Left ventricle myocardium inferior (tissue), 1 donor: ENCODE data around the gene BRPF1. TPM values are rescaled to one million over a fixed set of nuclear protein-coding genes. Genes with fewer than 3 reads are reported as not detected.

Experiments used
- DNase-seq: peaks from one replicate; pipeline ENCODE4 v3.0.0-alpha.2; 2020
- H3K27ac ChIP-seq: fragments of 200-600 bp; replicated peaks from 2 replicates; pipeline ENCODE4 v1.8.0; 2021
- H3K27me3 ChIP-seq: fragments of 200-600 bp; 2 replicates; pipeline ENCODE4 v1.8.0; 2021; ENCODE audit warnings: low read depth
- H3K36me3 ChIP-seq: fragments of 200-600 bp; 2 replicates; pipeline ENCODE4 v1.8.0; 2021
- H3K4me1 ChIP-seq: fragments of 200-600 bp; 2 replicates; pipeline ENCODE4 v1.8.0; 2021
- H3K4me3 ChIP-seq: fragments of 200-600 bp; 2 replicates; pipeline ENCODE4 v1.8.0; 2021; ENCODE audit warnings: mild to moderate bottlenecking, moderate library complexity
- H3K9me3 ChIP-seq: fragments of 200-600 bp; replicated peaks from 2 replicates; pipeline ENCODE4 v1.8.0; 2021
- intact Hi-C: fragments of 100-400 bp; cut with micrococcal nuclease; formaldehyde crosslinking; loops from one replicate; pipeline ENCODE4 v1.11.0; 2022
- total RNA-seq: library from RNA; stranded (reverse); fragmentation: NEBNext Ultra II Directional; extraction: Animal tissue kit (Norgen Biotek cat#: 25700); gene quantifications from one replicate; pipeline ENCODE4 v1.2.1, GENCODE V29; 2021
- TF ChIP-seq, protein P1 (sequence below): fragments of 200-600 bp; IDR thresholded peaks from 2 replicates; pipeline ENCODE4 v1.8.0; 2021; ENCODE audit warnings: antibody characterized with exemption, mild to moderate bottlenecking, borderline replicate concordance
- donor health status: DM: no; HTN: yes; CAD: no; lungs with severe emphysema.

BRPF1 gene
- total RNA-seq, 1 donor from 2014 or later, result 9.4 TPM

- Histone ChIP-seq H3K4me3 (no peak overlapping the region), H3K27me3 (no peaks in the 10 kb centered on the region), H3K27ac (no peak overlapping the region), H3K4me1 (peaks cover 46% of the 10 kb centered on the region), H3K36me3 (peaks cover 43% of the 10 kb centered on the region), H3K9me3 (no peaks in the 10 kb centered on the region)
- intact Hi-C loops, result no loop called here
- TF ChIP-seq, protein P1, sequence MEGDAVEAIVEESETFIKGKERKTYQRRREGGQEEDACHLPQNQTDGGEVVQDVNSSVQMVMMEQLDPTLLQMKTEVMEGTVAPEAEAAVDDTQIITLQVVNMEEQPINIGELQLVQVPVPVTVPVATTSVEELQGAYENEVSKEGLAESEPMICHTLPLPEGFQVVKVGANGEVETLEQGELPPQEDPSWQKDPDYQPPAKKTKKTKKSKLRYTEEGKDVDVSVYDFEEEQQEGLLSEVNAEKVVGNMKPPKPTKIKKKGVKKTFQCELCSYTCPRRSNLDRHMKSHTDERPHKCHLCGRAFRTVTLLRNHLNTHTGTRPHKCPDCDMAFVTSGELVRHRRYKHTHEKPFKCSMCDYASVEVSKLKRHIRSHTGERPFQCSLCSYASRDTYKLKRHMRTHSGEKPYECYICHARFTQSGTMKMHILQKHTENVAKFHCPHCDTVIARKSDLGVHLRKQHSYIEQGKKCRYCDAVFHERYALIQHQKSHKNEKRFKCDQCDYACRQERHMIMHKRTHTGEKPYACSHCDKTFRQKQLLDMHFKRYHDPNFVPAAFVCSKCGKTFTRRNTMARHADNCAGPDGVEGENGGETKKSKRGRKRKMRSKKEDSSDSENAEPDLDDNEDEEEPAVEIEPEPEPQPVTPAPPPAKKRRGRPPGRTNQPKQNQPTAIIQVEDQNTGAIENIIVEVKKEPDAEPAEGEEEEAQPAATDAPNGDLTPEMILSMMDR, result no peak
- DNase-seq, result no peak
Observed at GRCh38 chr3:9765865-9766264, 34.3 kb downstream of the BRPF1 start.

GRCh38 chr3:9767418-9767817 lies 35.9 kb downstream of the BRPF1 start:
- no peak overlapping the region for H3K4me3 ChIP-seq
- H3K4me1 ChIP-seq, result peaks cover 47% of the 10 kb centered on the region
- intact Hi-C loops, result no loop called here
- no peaks in the 10 kb centered on the region for H3K27me3 ChIP-seq
- H3K27ac ChIP-seq, result peak overlapping the region; percentile 80
- H3K36me3 ChIP-seq, result peaks cover 29% of the 10 kb centered on the region
- TF ChIP-seq, protein P1, result no peak
- H3K9me3 ChIP-seq, result no peaks in the 10 kb centered on the region
- DNase-seq, result peak; percentile 44

- Histone ChIP-seq H3K9me3 (no peaks in the 10 kb centered on the region), H3K27me3 (no peaks in the 10 kb centered on the region), H3K27ac (peak overlapping the region; percentile 80), H3K4me3 (peak overlapping the region; percentile 82), H3K36me3 (peaks cover 22% of the 10 kb centered on the region), H3K4me1 (peaks cover 47% of the 10 kb centered on the region)
- intact Hi-C loops, result no loop called here
- TF ChIP-seq, protein P1, result no peak
- no peak for DNase-seq
Observed at GRCh38 chr3:9768141-9768775, 36.7 kb downstream of the BRPF1 start.

DNA sequence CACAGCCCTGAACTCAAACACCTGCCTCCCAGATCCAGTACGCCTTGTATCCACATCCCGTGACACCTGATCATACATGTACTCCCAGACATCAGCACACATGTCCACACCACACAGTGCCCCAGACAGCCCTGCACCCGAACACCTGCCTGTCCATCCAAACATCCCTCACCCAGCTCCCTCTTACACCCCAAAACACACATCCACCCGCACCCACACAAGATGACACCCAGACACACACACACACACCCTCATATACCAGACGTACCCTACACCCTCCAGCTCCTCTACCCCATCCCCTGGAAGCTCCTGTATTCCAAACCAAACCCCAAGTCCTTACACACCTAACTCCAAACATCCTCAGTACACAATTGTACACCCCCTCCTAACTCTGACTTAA lies 37.5 kb downstream of the BRPF1 start:
- H3K4me1 ChIP-seq, result peaks cover 47% of the 10 kb centered on the region
- DNase-seq, result no peak
- no peaks in the 10 kb centered on the region for H3K9me3 ChIP-seq
- peak overlapping the region; percentile 82 for H3K4me3 ChIP-seq
- peaks cover 16% of the 10 kb centered on the region for H3K36me3 ChIP-seq
- H3K27ac ChIP-seq, result peak overlapping the region; percentile 80
- TF ChIP-seq, protein P1, result no peak
- intact Hi-C loops, result no loop called here
- no peaks in the 10 kb centered on the region for H3K27me3 ChIP-seq

DNA sequence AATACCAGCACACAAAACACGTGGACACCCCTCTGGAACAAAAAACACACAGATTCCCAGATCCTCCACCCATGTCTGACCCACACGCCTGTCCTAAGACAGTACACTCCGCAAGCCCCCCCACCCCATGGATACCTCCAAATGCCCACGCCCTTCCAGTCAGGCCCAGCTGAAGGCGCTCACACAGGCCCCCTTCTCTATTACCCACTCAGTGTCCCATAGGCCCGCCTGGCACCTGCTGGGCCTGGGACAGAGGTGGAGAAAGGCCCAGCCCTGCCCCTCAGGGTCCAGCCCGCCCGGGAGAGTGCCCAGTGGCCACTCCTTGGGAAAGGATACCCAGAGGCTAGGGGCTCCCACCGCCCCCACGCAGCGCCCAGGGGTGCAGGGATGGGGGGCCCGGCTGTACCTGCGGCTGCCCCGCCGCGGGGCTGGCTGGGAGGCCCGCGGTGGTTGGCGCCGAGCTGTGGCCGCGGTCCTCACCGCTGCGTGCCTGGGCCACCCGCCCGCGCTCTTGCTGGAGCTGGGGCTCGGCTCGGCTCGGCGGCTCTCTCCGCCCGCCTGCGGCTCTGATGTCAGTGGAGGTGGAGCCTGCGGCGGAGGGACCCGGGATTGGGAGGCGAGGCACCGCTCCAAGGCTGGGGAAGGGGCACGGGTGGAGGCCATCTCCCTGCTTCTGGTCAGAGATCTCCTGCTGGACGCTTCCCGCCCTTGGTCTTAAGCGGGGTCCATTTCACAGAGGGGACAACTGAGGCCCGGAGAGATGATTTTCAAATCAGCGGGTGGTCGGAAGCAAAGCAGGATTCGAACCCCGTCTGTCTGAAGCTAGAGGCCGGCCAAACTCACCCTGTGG lies 38.1 kb downstream of the BRPF1 start, which contains the start of gene CAMK1:
Gene CAMK1 (minus strand): TSS at position 522 of the 850 bp plus-strand sequence. CDS start 2,198 bp downstream, outside the sequence.
- TF ChIP-seq, protein P1, result no peak
- H3K4me1 ChIP-seq, result peaks cover 47% of the 10 kb centered on the region
- intact Hi-C loops, result no loop called here

More for the DNA sequence above, 38.1 kb downstream of the BRPF1 start, which contains the start of gene CAMK1:
- peak; percentile 88 for DNase-seq
- H3K4me3 ChIP-seq, result peak within 1 kb of the TSS; percentile 82
- no peaks in the 10 kb centered on the region for H3K9me3 ChIP-seq
- H3K36me3 ChIP-seq, result peaks cover 12% of the 10 kb centered on the region
- peak within 1 kb of the TSS; percentile 80 for H3K27ac ChIP-seq
- no peaks in the 10 kb centered on the region for H3K27me3 ChIP-seq
